Measurements from ENCODE around the gene ADAMTSL1. TPM values are rescaled to one million over a fixed set of nuclear protein-coding genes. Genes with fewer than 3 reads are reported as not detected.

ADAMTSL1 gene
- polyA plus RNA-seq, 1 donor, result 3.6 TPM

- Histone ChIP-seq H3K27me3 (ENCODE audit: control insufficient read depth, insufficient read depth, low read length) (no peaks in the 10 kb centered on the region), H3K27ac (ENCODE audit: low read length) (no peak overlapping the region), H3K36me3 (ENCODE audit: control insufficient read depth, insufficient read depth, low read length) (no peaks in the 10 kb centered on the region), H3K9me3 (ENCODE audit: control insufficient read depth, low read depth, low read length) (peaks cover 3% of the 10 kb centered on the region), H3K4me3 (ENCODE audit: low read length) (no peak overlapping the region), H3K4me1 (ENCODE audit: control insufficient read depth, insufficient read depth, low read length) (no peaks in the 10 kb centered on the region)
- WGBS (ENCODE audit: insufficient coverage, low lambda C conversion rate), result 89% methylated on average over 1 of the region's 3 CpGs
- DNase-seq, result no peak
Measured at GRCh38 chr9:18692962-18693361, 219.0 kb downstream of the ADAMTSL1 start.

DNA sequence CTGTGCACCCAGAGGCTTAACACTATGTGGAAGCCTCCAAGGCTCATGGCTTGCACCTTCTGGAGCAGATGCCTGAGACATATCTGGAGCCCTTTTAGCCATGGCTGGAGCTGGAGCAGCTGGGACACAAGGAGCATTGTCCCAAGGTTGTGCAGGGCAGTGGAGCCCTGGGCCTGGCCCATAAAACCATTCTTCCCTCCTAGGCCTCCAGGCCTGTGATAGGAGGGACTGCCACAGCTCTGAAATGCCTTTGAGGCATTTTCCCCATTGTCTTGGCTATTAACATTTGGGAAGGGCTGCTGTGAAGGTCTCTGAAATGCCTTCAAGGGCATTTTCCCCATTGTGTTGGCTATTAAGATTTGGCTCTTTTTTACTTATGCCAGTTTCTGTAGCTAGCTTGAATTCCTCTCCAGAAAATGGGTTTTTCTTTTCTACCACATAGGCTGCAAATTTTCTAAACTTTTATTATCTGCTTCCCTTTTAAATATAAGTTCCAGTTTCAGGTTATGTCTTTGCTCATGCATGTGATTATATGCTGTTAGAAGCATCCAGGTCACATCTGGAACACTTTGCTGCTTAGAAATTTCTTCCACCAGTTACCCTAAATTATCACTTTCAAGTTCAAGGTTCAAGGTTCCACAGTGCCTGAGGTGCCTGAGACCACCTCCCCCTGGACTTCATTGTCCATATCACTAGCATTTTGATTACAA lies 221.2 kb downstream of the ADAMTSL1 start:
- no peaks in the 10 kb centered on the region for H3K4me1 ChIP-seq (ENCODE audit: control insufficient read depth, insufficient read depth, low read length)

DNA sequence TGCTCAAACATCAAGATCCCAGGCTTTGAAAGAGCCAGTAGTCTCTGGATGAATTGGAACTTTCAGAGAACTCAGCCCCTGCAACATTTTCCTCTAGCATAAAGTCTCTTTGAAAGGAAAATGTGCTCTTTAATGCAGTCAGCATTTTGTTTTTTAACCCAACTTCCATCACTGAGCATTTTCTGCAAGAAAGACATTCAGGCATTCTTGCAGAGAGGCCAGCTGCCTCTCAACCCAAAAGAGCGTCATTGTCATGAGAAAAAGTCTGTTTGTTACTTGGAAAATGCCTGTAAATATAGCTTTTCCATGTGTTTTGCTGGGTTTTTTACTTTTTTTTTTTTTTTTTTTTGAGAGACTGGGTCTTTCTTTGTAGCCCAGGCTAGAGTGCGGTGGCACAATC lies 225.0 kb downstream of the ADAMTSL1 start:
- H3K4me1 ChIP-seq (ENCODE audit: control insufficient read depth, insufficient read depth, low read length), result no peaks in the 10 kb centered on the region
- H3K4me3 ChIP-seq (ENCODE audit: low read length), result no peak overlapping the region
- DNase-seq, result no peak
- no peak overlapping the region for H3K27ac ChIP-seq (ENCODE audit: low read length)
- no peaks in the 10 kb centered on the region for H3K36me3 ChIP-seq (ENCODE audit: control insufficient read depth, insufficient read depth, low read length)
- no CpG with 5 or more reads among the region's 2 CpGs for WGBS (ENCODE audit: insufficient coverage, low lambda C conversion rate)
- H3K9me3 ChIP-seq (ENCODE audit: control insufficient read depth, low read depth, low read length), result peaks cover 3% of the 10 kb centered on the region
- no peaks in the 10 kb centered on the region for H3K27me3 ChIP-seq (ENCODE audit: control insufficient read depth, insufficient read depth, low read length)

More for the DNA sequence above, 221.2 kb downstream of the ADAMTSL1 start:
- H3K9me3 ChIP-seq (ENCODE audit: control insufficient read depth, low read depth, low read length), result peaks cover 3% of the 10 kb centered on the region
- H3K27ac ChIP-seq (ENCODE audit: low read length), result no peak overlapping the region
- H3K4me3 ChIP-seq (ENCODE audit: low read length), result no peak overlapping the region
- DNase-seq, result no peak
- no peaks in the 10 kb centered on the region for H3K36me3 ChIP-seq (ENCODE audit: control insufficient read depth, insufficient read depth, low read length)
- H3K27me3 ChIP-seq (ENCODE audit: control insufficient read depth, insufficient read depth, low read length), result no peaks in the 10 kb centered on the region

- WGBS (ENCODE audit: insufficient coverage, low lambda C conversion rate), result 50% methylated on average over 1 of the region's 1 CpG
- Histone ChIP-seq H3K36me3 (ENCODE audit: control insufficient read depth, insufficient read depth, low read length) (no peaks in the 10 kb centered on the region), H3K27me3 (ENCODE audit: control insufficient read depth, insufficient read depth, low read length) (no peaks in the 10 kb centered on the region), H3K9me3 (ENCODE audit: control insufficient read depth, low read depth, low read length) (peaks cover 3% of the 10 kb centered on the region), H3K4me1 (ENCODE audit: control insufficient read depth, insufficient read depth, low read length) (no peaks in the 10 kb centered on the region), H3K27ac (ENCODE audit: low read length) (no peak overlapping the region), H3K4me3 (ENCODE audit: low read length) (no peak overlapping the region)
- no peak for DNase-seq
Measured at GRCh38 chr9:18699764-18700163, 225.8 kb downstream of the ADAMTSL1 start.

DNA sequence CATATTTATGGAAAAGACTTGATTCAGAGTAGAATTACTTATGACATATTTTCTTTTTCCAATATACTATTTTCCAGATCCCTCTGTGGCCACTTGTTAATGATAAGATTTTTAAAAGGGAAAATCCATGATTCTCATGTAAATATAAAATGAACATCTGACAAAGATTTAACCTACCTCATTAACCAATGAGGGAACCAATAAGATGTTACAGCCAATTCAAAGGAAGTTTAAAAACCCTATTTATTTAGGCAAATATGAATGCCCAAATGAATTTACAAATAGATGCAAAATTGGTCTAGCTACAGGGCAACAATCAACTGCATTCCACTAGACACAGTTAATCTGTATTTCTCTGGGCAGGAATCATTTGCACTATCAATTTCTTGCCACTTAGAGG lies 226.8 kb downstream of the ADAMTSL1 start:
- Histone ChIP-seq H3K9me3 (ENCODE audit: control insufficient read depth, low read depth, low read length) (no peaks in the 10 kb centered on the region), H3K27ac (ENCODE audit: low read length) (no peak overlapping the region), H3K36me3 (ENCODE audit: control insufficient read depth, insufficient read depth, low read length) (no peaks in the 10 kb centered on the region), H3K4me3 (ENCODE audit: low read length) (no peak overlapping the region), H3K4me1 (ENCODE audit: control insufficient read depth, insufficient read depth, low read length) (no peaks in the 10 kb centered on the region), H3K27me3 (ENCODE audit: control insufficient read depth, insufficient read depth, low read length) (no peaks in the 10 kb centered on the region)
- DNase-seq, result no peak

GRCh38 chr9:18703151-18703900 lies 229.4 kb downstream of the ADAMTSL1 start:
- Histone ChIP-seq H3K9me3 (ENCODE audit: control insufficient read depth, low read depth, low read length) (no peaks in the 10 kb centered on the region), H3K27ac (ENCODE audit: low read length) (no peak overlapping the region), H3K4me3 (ENCODE audit: low read length) (no peak overlapping the region), H3K36me3 (ENCODE audit: control insufficient read depth, insufficient read depth, low read length) (no peaks in the 10 kb centered on the region), H3K4me1 (ENCODE audit: control insufficient read depth, insufficient read depth, low read length) (no peaks in the 10 kb centered on the region), H3K27me3 (ENCODE audit: control insufficient read depth, insufficient read depth, low read length) (no peaks in the 10 kb centered on the region)
- 67% methylated on average over 1 of the region's 5 CpGs for WGBS (ENCODE audit: insufficient coverage, low lambda C conversion rate)
- no peak for DNase-seq

DNA sequence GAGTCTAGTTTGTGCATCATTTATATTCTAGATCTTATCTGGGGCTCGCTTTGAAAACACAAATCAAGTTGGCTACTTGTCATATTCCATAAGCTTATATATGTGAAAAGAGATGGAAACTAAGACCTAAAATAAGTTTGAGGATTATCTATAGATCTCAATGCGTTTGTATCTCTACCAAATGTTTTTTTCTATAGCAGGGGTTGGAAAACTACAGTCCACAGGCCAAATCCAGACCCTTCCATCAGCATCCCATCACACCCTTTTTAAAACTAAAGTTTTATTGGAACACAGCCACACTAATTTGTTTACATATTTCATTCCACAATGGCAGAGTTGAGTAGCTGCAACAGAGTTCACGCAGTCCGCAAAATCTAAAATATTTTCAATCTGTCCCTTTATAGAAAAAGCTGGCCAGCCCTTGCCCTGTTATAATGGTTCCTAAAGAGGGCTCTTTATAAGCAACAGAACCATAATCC lies 230.0 kb downstream of the ADAMTSL1 start:
- Histone ChIP-seq H3K27ac (ENCODE audit: low read length) (no peak overlapping the region), H3K27me3 (ENCODE audit: control insufficient read depth, insufficient read depth, low read length) (no peaks in the 10 kb centered on the region), H3K4me3 (ENCODE audit: low read length) (no peak overlapping the region), H3K36me3 (ENCODE audit: control insufficient read depth, insufficient read depth, low read length) (no peaks in the 10 kb centered on the region), H3K9me3 (ENCODE audit: control insufficient read depth, low read depth, low read length) (no peaks in the 10 kb centered on the region), H3K4me1 (ENCODE audit: control insufficient read depth, insufficient read depth, low read length) (no peaks in the 10 kb centered on the region)
- no peak for DNase-seq
- WGBS (ENCODE audit: insufficient coverage, low lambda C conversion rate), result 100% methylated on average over 2 of the region's 4 CpGs

- H3K4me3 ChIP-seq (ENCODE audit: low read length), result no peak overlapping the region
- no peaks in the 10 kb centered on the region for H3K4me1 ChIP-seq (ENCODE audit: control insufficient read depth, insufficient read depth, low read length)
- no peak for DNase-seq
- WGBS (ENCODE audit: insufficient coverage, low lambda C conversion rate), result no CpG with 5 or more reads among the region's 4 CpGs
- H3K9me3 ChIP-seq (ENCODE audit: control insufficient read depth, low read depth, low read length), result no peaks in the 10 kb centered on the region
- no peaks in the 10 kb centered on the region for H3K27me3 ChIP-seq (ENCODE audit: control insufficient read depth, insufficient read depth, low read length)
- H3K36me3 ChIP-seq (ENCODE audit: control insufficient read depth, insufficient read depth, low read length), result no peaks in the 10 kb centered on the region
- H3K27ac ChIP-seq (ENCODE audit: low read length), result no peak overlapping the region
Measured at GRCh38 chr9:18705796-18706392, 231.9 kb downstream of the ADAMTSL1 start.

- H3K9me3 ChIP-seq (ENCODE audit: control insufficient read depth, low read depth, low read length), result no peaks in the 10 kb centered on the region
- DNase-seq, result no peak
- no peak overlapping the region for H3K27ac ChIP-seq (ENCODE audit: low read length)
- H3K4me1 ChIP-seq (ENCODE audit: control insufficient read depth, insufficient read depth, low read length), result no peaks in the 10 kb centered on the region
- no peaks in the 10 kb centered on the region for H3K27me3 ChIP-seq (ENCODE audit: control insufficient read depth, insufficient read depth, low read length)
- H3K4me3 ChIP-seq (ENCODE audit: low read length), result no peak overlapping the region
- no peaks in the 10 kb centered on the region for H3K36me3 ChIP-seq (ENCODE audit: control insufficient read depth, insufficient read depth, low read length)
- WGBS (ENCODE audit: insufficient coverage, low lambda C conversion rate), result no CpG with 5 or more reads among the region's 11 CpGs
Measured at GRCh38 chr9:18706648-18707047, 232.7 kb downstream of the ADAMTSL1 start.

DNA sequence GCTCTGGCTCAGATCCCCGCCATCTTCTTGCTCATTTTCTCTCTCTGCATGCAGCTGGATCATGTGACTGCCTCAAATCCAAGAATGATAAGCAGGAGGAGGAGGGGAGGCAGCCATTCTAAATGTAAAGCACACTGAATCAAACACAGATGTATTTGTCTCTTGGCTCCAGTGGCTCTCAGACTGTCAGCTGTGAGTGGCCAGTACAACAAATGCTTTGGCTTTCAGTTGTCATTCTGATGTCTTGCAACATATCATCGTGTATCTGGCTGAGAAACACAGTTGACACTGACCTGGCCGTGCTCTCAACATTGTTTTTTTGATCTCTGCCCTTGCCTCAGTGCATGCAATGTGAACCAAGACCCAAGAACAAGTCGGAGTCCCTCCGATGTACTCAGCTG lies 233.1 kb downstream of the ADAMTSL1 start:
- H3K4me3 ChIP-seq (ENCODE audit: low read length), result no peak overlapping the region
- WGBS (ENCODE audit: insufficient coverage, low lambda C conversion rate), result 60% methylated on average over 1 of the region's 5 CpGs
- no peak for DNase-seq

More for the DNA sequence above, 233.1 kb downstream of the ADAMTSL1 start:
- Histone ChIP-seq H3K27ac (ENCODE audit: low read length) (no peak overlapping the region), H3K9me3 (ENCODE audit: control insufficient read depth, low read depth, low read length) (no peaks in the 10 kb centered on the region), H3K27me3 (ENCODE audit: control insufficient read depth, insufficient read depth, low read length) (no peaks in the 10 kb centered on the region), H3K36me3 (ENCODE audit: control insufficient read depth, insufficient read depth, low read length) (no peaks in the 10 kb centered on the region), H3K4me1 (ENCODE audit: control insufficient read depth, insufficient read depth, low read length) (no peaks in the 10 kb centered on the region)

Measured in large intestine (tissue), 3 donors.